Body of pancreas (tissue), 4 donors: ENCODE data around the gene WDR83.
"Not testable (repeated sequence)": the region's sequence is repeated elsewhere in the genome, so short reads cannot be mapped to it uniquely, and the experiment has no call there.

Experiments
- POLR2A ChIP-seq, 3 donors: fragments of 450-650 bp; IDR thresholded peaks; one replicate each; pipeline ENCODE4 v1.6.1; 2016; ENCODE audit warnings: antibody characterized with exemption in 3 of 3, mild to moderate bottlenecking in 2 of 3
- TF ChIP-seq, protein P1 (sequence below), 7 experiments: fragments of 450-650 bp in 4 of 7; fragments of 200-600 bp in 3 of 7; sonication (generic) in 3 of 7; IDR thresholded peaks; one replicate each; pipeline ENCODE4 v1.5.1; 2016 to 2019; ENCODE audit warnings: antibody characterized with exemption in 7 of 7

GRCh38 chr19:12697425-12697824 lies 30.8 kb downstream of the WDR83 start:
- TF ChIP-seq, protein P1, sequence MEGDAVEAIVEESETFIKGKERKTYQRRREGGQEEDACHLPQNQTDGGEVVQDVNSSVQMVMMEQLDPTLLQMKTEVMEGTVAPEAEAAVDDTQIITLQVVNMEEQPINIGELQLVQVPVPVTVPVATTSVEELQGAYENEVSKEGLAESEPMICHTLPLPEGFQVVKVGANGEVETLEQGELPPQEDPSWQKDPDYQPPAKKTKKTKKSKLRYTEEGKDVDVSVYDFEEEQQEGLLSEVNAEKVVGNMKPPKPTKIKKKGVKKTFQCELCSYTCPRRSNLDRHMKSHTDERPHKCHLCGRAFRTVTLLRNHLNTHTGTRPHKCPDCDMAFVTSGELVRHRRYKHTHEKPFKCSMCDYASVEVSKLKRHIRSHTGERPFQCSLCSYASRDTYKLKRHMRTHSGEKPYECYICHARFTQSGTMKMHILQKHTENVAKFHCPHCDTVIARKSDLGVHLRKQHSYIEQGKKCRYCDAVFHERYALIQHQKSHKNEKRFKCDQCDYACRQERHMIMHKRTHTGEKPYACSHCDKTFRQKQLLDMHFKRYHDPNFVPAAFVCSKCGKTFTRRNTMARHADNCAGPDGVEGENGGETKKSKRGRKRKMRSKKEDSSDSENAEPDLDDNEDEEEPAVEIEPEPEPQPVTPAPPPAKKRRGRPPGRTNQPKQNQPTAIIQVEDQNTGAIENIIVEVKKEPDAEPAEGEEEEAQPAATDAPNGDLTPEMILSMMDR (IDR thresholded peaks at IDR 0.05), result not testable (repeated sequence)
- not testable (repeated sequence) for TF ChIP-seq POLR2A (IDR thresholded peaks at IDR 0.05)
